Measurements from ENCODE around the gene EML6. TPM values are rescaled to one million over a fixed set of nuclear protein-coding genes. Genes with fewer than 3 reads are reported as not detected.
A peak's percentile ranks its signal among the peaks of the same experiment; 100 is the strongest.

EML6 gene
- total RNA-seq, 4 donors from 2014 or later = 1.2 to 4.4 (median 3.1) TPM

DNA sequence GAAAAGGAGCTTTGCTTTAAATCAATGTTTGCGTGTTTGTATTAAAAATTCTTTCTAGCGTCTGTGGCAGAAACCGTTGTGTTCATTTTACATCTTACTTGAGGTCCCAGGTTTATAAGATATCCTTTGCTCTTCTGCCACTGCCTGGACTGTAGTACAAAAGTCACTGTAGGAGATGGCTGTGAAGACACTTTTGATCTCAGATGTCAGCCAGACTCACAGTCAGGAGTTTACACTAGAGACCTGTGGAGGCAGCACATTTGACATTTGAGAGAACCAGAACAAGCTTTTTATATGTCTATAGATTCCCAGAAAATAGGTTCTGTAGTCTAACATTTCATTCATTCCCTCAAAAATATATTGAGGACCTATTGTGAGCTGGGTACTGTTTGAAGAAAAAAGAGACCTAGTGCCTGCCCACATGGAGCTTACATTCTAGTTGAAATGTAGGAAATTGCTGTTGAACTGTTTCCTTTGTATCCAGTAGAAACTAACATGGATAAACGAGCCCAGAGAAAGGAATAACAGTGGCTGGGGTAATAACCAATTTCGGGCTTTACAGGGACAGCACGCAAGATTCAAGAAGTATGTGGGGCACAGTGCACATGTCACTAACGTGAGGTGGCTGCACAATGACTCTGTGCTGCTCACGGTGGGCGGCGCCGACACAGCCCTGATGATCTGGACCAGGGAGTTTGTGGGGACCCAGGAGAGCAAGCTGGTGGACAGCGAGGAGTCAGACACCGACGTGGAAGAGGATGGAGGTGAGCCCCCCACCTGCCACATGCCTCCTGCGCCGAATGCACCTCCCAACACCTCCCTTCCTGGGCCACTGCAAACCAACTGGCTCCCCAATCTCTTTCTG lies 204.5 kb downstream of the EML6 start:
- no peaks in the 10 kb centered on the region for H3K27me3 ChIP-seq
- H3K9me3 ChIP-seq = no peaks in the 10 kb centered on the region
- H3K4me3 ChIP-seq = no peak overlapping the region
- DNase-seq = no peak
- H3K36me3 ChIP-seq = no peaks in the 10 kb centered on the region
- WGBS, 2 donors = 91 to 94% methylated on average over 12 to 16 of the region's 16 CpGs
- peak overlapping the region; percentile 45 to 77 (median 59) for H3K27ac ChIP-seq
- intact Hi-C loops (cut with DNase I) = no loop called here
- TF ChIP-seq POLR2A (IDR thresholded peaks at IDR 0.05) (no peak), CTCF (IDR thresholded peaks at IDR 0.05) (no peak)
- peaks cover 0 to 21% (median 0%) of the 10 kb centered on the region in 3 donors for H3K4me1 ChIP-seq

DNA sequence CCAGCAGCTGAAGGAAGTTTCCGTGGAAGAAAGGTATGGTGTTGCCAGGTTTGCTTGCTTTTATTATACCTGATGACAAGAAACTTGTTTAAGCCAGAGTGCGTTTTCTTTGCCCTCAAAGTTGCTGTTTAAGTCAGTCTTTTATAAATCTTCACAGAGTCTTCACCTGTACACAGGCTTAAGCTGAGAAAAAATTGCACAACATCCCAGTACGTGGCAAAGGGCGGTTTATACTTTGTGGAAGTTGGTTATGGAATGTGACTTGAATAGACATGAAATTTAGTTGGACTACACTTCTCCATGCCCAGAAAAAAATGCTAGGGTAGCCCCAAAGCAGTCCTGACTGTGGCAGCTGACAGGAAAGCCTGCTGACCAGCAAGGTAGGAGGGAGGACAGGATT lies 205.3 kb downstream of the EML6 start:
- WGBS, 2 donors = 40 to 55% methylated on average over 4 of the region's 4 CpGs
- no peak for TF ChIP-seq CTCF (IDR thresholded peaks at IDR 0.05)
- no peak for TF ChIP-seq POLR2A (IDR thresholded peaks at IDR 0.05)
- H3K9me3 ChIP-seq = no peaks in the 10 kb centered on the region
- H3K27ac ChIP-seq = peak overlapping the region; percentile 45 to 77 (median 59)
- intact Hi-C loops (cut with DNase I) = no loop called here
- H3K4me1 ChIP-seq = peaks cover 0 to 21% (median 0%) of the 10 kb centered on the region in 3 donors
- DNase-seq = no peak
- no peaks in the 10 kb centered on the region for H3K36me3 ChIP-seq
- H3K4me3 ChIP-seq = no peak overlapping the region
- H3K27me3 ChIP-seq = no peaks in the 10 kb centered on the region

DNA sequence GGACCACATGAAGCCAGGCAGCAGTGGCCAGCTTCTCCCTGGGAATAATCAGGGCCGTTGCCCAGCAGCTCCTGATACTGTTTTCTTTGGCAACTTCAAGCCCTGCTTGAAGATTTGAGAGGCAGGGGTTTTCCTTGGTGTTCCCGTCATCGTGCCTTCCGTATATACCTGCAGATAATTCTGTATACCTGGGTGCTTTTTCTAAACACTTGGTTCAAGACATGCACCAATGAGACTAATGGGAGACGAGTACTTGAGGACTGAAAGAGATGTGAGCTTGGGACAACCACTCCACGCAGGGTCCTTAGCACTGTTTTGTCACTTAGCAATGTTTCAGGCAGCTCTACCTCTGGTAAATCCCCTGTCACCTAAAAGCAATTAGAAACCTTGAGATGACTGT lies 208.0 kb downstream of the EML6 start:
- TF ChIP-seq POLR2A (IDR thresholded peaks at IDR 0.05) (no peak), CTCF (IDR thresholded peaks at IDR 0.05) (no peak)
- no peaks in the 10 kb centered on the region for H3K9me3 ChIP-seq
- H3K4me1 ChIP-seq = peaks cover 0 to 25% (median 0%) of the 10 kb centered on the region in 3 donors
- no peaks in the 10 kb centered on the region for H3K27me3 ChIP-seq
- H3K4me3 ChIP-seq = no peak overlapping the region
- no peak for DNase-seq
- intact Hi-C loops (cut with DNase I) = no loop called here
- WGBS, 2 donors = 92 to 98% methylated on average over 6 of the region's 6 CpGs
- no peak overlapping the region for H3K27ac ChIP-seq
- H3K36me3 ChIP-seq = no peaks in the 10 kb centered on the region

- H3K9me3 ChIP-seq = peaks cover 0 to 4% (median 3%) of the 10 kb centered on the region in 3 donors
- H3K36me3 ChIP-seq = no peaks in the 10 kb centered on the region
- H3K4me1 ChIP-seq = peaks cover 0 to 11% (median 0%) of the 10 kb centered on the region in 3 donors
- intact Hi-C loops (cut with DNase I) = no loop called here
- H3K4me3 ChIP-seq = no peak overlapping the region
- H3K27me3 ChIP-seq = no peaks in the 10 kb centered on the region
- 69 to 72% methylated on average over 4 of the region's 4 CpGs for WGBS, 2 donors
- no peak for DNase-seq
- TF ChIP-seq CTCF (IDR thresholded peaks at IDR 0.05) = no peak
- no peak for TF ChIP-seq POLR2A (IDR thresholded peaks at IDR 0.05)
- peak overlapping the region in 1 of 4 donors; percentile 71 for H3K27ac ChIP-seq
Observed at GRCh38 chr2:54935389-54935788, 211.9 kb downstream of the EML6 start.

- Histone ChIP-seq H3K27me3 (no peaks in the 10 kb centered on the region), H3K4me3 (no peak overlapping the region), H3K4me1 (peaks cover 0 to 11% (median 0%) of the 10 kb centered on the region in 3 donors), H3K36me3 (no peaks in the 10 kb centered on the region), H3K9me3 (peaks cover 0 to 4% (median 3%) of the 10 kb centered on the region in 3 donors), H3K27ac (peak overlapping the region in 3 of 4 donors; percentile 27 to 71 (median 42))
- TF ChIP-seq POLR2A (IDR thresholded peaks at IDR 0.05) (no peak), CTCF (IDR thresholded peaks at IDR 0.05) (no peak)
- WGBS, 2 donors = 34 to 46% methylated on average over 3 to 5 of the region's 8 CpGs
- DNase-seq = no peak
- intact Hi-C loops (cut with DNase I) = no loop called here
Observed at GRCh38 chr2:54936766-54937165, 213.3 kb downstream of the EML6 start.
